Immature natural killer cell (primary cell): ENCODE measurements around the gene WDR93. TPM values are rescaled to one million over a fixed set of nuclear protein-coding genes. Genes with fewer than 3 reads are reported as not detected.

ENCODE experiments used
- DNase-seq, 3 donors: peaks; one replicate each; pipeline ENCODE4 v3.0.0; 2022; ENCODE audit warnings: mixed read lengths in 1 of 3
- H3K27ac Mint-ChIP-seq, 6 donors: one replicate each; pipeline ENCODE4 v1.8.0; 2020; ENCODE audit warnings: mixed read lengths in 6 of 6, mild to moderate bottlenecking in 5 of 6, inconsistent platforms in 4 of 6, moderate library complexity in 3 of 6
- H3K27me3 Mint-ChIP-seq, 3 donors: one replicate each; pipeline ENCODE4 v1.8.0; 2020 to 2021; ENCODE audit warnings: low read depth in 3 of 3, mild to moderate bottlenecking in 3 of 3, mixed read lengths in 3 of 3, moderate library complexity in 3 of 3, inconsistent platforms in 1 of 3
- H3K36me3 Mint-ChIP-seq, 3 donors: one replicate each; pipeline ENCODE4 v1.8.0; 2020; ENCODE audit warnings: mixed read lengths in 3 of 3, inconsistent platforms in 2 of 3, mild to moderate bottlenecking in 2 of 3
- H3K4me1 Mint-ChIP-seq, 2 donors: one replicate each; pipeline ENCODE4 v1.8.0; 2020; ENCODE audit warnings: inconsistent platforms in 2 of 2, mild to moderate bottlenecking in 2 of 2, mixed read lengths in 2 of 2, moderate library complexity in 1 of 2
- H3K4me3 Mint-ChIP-seq, 5 donors: one replicate each; pipeline ENCODE4 v1.8.0; 2020; ENCODE audit warnings: mild to moderate bottlenecking in 5 of 5, mixed read lengths in 5 of 5, inconsistent platforms in 3 of 5, moderate library complexity in 3 of 5
- H3K9me3 Mint-ChIP-seq, 6 donors: one replicate each; pipeline ENCODE4 v1.8.0; 2020; ENCODE audit warnings: mild to moderate bottlenecking in 6 of 6, mixed read lengths in 6 of 6, inconsistent platforms in 4 of 6, moderate library complexity in 3 of 6
- polyA plus RNA-seq, 3 donors: library from polyadenylated mRNA; unstranded; fragments of 300-500 nt; fragmentation: Illumina TruSeq; gene quantifications; one replicate each; pipeline ENCODE4 v1.2.3, GENCODE V29; 2021

The WDR93 gene
- polyA plus RNA-seq, 3 donors from 2014 or later, result 0.16 to 0.46 TPM; not detected in 1

DNA sequence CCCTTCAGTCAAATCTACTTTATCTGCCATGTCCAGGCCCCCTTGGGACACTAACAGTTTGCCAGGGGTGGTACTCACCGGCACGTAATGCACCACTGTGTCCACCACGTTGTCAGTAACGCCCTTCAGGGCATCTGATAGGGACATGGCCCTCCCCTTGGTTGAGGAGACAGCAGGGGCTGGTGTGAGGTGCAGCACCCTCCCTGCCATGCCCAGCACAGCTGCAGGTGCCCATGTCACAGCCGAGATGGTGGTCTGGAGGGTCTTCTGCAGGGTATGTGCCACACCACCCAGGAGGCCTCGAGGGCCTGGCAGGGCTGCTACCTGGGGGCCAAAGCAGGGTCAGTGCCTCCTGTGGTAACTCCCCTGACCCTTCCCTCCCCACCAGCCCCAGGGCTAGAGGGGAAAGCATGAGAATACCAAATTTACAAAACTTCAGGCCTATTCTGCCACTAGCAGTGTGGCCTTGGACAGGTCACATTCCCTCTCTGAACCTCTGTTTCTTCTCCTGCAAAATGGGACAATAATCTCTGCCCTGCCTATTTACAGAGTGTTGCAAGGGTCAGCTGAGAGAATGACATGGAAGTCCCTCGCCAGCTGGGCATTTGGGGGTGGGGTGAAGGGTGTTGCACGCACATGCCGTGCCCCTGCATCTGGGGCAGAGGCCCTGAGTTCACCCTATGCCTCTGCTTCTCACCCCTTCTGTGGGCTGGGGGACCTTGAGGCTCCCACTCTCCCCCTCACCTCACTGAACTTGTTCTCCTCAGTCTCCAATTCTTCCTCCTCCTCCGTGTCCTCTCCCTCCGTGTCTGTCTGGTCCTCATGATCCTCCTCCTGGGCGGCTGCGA lies 23.5 kb upstream of the WDR93 start:
- no peaks in the 10 kb centered on the region for H3K9me3 Mint-ChIP-seq
- DNase-seq, result no peak
- H3K36me3 Mint-ChIP-seq, result peaks cover 0 to 4% (median 0%) of the 10 kb centered on the region in 3 donors
- peaks cover 5 to 6% of the 10 kb centered on the region in 2 donors for H3K4me1 Mint-ChIP-seq
- no peak overlapping the region for H3K4me3 Mint-ChIP-seq
- H3K27ac Mint-ChIP-seq, result no peak overlapping the region
- peaks cover 0 to 6% (median 4%) of the 10 kb centered on the region in 3 donors for H3K27me3 Mint-ChIP-seq

DNA sequence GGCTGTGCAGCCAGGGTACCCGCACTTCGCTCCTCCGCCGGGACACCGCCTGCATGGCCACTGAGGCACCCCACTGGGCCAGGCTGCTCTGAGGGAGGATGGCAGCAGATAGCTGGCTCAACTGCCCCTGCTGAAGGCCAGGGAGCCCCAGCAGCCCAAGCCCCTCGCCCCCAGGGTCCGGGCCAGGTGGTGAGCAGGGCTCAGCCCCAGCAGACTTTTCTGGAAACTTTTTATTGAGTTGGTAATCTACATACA lies 23.0 kb upstream of the WDR93 start:
- no peak for DNase-seq
- H3K4me3 Mint-ChIP-seq, result no peak overlapping the region
- no peak overlapping the region for H3K27ac Mint-ChIP-seq
- peaks cover 0 to 6% (median 4%) of the 10 kb centered on the region in 3 donors for H3K27me3 Mint-ChIP-seq
- no peaks in the 10 kb centered on the region for H3K9me3 Mint-ChIP-seq
- H3K4me1 Mint-ChIP-seq, result peaks cover 5 to 6% of the 10 kb centered on the region in 2 donors
- peaks cover 0 to 4% (median 0%) of the 10 kb centered on the region in 3 donors for H3K36me3 Mint-ChIP-seq

DNA sequence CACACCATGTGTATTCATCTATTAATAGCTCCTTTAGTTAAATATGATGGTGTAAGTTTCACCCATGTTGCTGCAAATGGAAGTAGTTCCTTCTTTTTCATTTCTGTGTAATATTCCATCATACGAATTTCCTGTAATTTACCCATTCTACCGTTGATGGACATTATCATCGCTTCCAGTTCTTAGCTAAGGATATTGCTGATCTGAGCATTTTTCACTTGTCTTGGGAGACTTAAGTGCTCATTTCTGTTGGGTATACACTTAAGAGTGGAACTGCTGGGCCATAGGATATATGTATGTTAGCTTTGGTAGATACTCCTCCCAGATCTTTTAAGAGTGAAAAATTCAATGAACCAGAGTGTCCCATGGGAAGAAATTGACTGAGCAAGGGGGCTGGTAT lies 22.4 kb upstream of the WDR93 start:
- no peaks in the 10 kb centered on the region for H3K9me3 Mint-ChIP-seq

DNA sequence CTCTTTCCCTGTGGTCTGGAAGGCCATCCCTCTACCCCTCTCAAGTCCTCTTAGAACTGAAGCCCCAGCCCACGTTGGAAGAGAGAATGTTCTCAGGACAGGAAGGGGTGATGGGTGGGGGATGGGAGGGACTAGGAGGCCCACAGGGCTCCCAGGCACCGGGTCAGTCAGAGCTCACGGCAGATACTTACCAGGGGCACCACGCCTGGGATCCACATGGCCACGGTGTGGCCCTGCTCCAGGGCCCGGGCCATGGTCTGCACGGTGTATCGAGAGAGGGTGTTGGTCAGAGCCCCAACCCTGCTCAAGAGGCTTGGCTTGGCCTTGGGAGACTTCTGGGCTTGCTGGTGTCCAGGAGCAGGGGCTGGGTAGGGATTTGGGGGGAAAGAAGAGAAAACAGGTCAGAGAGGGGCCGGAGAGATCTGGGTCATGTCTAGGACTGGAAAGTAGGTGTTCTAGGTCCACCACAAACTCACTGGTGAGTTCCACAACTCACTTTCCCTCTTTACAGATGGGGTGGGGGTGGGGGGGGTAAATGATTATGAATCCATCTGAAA lies 21.2 kb upstream of the WDR93 start:
- peaks cover 5 to 6% of the 10 kb centered on the region in 2 donors for H3K4me1 Mint-ChIP-seq
- DNase-seq, result no peak
- H3K4me3 Mint-ChIP-seq, result no peak overlapping the region
- H3K9me3 Mint-ChIP-seq, result no peaks in the 10 kb centered on the region
- H3K27ac Mint-ChIP-seq, result no peak overlapping the region
- peaks cover 0 to 5% (median 1%) of the 10 kb centered on the region in 3 donors for H3K27me3 Mint-ChIP-seq
- H3K36me3 Mint-ChIP-seq, result peaks cover 0 to 4% (median 4%) of the 10 kb centered on the region in 3 donors

More for the DNA sequence above, 22.4 kb upstream of the WDR93 start:
- Mint-ChIP-seq H3K36me3 (peaks cover 0 to 4% (median 4%) of the 10 kb centered on the region in 3 donors), H3K4me1 (peaks cover 5 to 6% of the 10 kb centered on the region in 2 donors), H3K27me3 (peaks cover 0 to 6% (median 4%) of the 10 kb centered on the region in 3 donors), H3K27ac (peak overlapping the region in 1 of 6 donors; percentile 3), H3K4me3 (no peak overlapping the region)
- DNase-seq, result no peak

DNA sequence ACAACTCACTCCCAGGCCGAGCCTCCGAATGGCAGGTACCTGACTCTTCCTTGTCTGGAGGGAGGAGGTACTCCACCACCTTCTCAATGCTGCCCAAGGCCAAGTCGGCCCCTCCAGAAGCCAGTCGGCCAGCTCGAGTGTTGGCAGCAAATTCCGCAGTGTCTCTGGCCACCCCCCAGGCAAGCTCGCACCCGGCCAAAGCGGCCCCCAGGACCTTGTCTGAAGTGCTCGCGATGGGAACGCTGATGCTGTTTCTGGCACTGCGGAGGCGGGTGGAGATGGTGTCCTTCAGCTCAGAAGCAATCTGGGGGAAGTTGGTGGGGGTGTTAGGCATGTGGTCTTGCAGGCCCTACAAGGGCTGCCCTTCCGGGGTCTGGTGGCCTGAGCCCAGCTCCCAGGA lies 20.7 kb upstream of the WDR93 start:
- Mint-ChIP-seq H3K9me3 (no peaks in the 10 kb centered on the region), H3K27ac (no peak overlapping the region)

DNA sequence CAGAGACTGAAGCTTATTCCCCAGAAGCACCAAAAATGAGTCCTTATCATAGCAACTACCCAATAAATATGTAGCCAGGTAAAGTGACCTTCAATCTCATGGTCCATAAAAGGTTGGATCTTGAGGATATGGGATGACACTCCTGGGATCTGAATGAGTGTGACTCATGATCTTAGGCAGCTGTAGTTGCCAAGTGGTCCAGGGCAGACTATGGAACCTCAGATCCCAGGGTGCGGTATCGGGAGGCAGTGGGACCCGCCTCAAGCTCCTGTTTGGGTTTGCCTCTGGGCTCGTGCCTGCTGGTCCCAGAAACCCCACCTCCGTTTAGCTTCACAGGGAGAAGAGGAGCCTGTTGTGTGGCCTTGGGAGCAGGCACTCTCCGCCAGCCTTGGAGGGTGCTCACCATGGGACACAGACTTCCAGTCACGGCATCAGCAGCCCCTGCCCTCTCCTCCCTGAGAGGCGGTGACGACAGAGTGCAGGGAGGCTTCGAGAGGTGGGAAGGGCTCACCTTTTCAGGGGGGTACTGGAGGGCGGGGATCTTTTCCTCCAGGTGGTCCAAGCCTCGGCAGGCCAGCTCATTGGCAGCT lies 19.5 kb upstream of the WDR93 start:
- H3K4me1 Mint-ChIP-seq, result no peaks in the 10 kb centered on the region
- DNase-seq, result no peak
- no peak overlapping the region for H3K4me3 Mint-ChIP-seq
- peaks cover 0 to 1% (median 0%) of the 10 kb centered on the region in 3 donors for H3K27me3 Mint-ChIP-seq
- peaks cover 0 to 4% (median 4%) of the 10 kb centered on the region in 3 donors for H3K36me3 Mint-ChIP-seq
- no peaks in the 10 kb centered on the region for H3K9me3 Mint-ChIP-seq
- H3K27ac Mint-ChIP-seq, result no peak overlapping the region

More for the DNA sequence above, 20.7 kb upstream of the WDR93 start:
- no peak overlapping the region for H3K4me3 Mint-ChIP-seq
- peaks cover 1 to 3% of the 10 kb centered on the region in 2 donors for H3K4me1 Mint-ChIP-seq
- H3K27me3 Mint-ChIP-seq, result peaks cover 0 to 1% (median 0%) of the 10 kb centered on the region in 3 donors
- no peak for DNase-seq
- peaks cover 0 to 4% (median 4%) of the 10 kb centered on the region in 3 donors for H3K36me3 Mint-ChIP-seq

DNA sequence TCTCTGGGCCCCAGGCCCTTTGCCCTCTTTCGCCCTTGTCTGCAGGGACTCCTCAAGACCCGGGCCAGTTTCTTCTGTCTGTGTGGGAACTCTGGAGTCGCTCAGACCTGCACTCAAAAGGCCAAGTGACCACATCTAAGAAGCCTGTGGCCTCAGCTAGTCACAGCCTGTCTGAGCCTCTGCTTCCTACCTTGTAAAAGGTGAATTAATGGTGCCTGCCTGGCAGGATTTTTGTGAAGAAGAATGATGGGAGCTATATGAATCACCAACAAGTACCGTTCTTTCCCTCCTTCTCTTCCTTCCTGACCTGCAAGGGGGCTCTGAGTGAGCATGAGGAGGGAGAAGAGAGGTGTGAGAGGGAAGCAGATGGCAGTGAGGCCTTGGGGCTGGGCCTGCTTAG lies 18.9 kb upstream of the WDR93 start:
- Mint-ChIP-seq H3K36me3 (peaks cover 0 to 4% (median 4%) of the 10 kb centered on the region in 3 donors), H3K27ac (peak overlapping the region in 1 of 6 donors; percentile 8), H3K4me1 (no peaks in the 10 kb centered on the region), H3K27me3 (peaks cover 0 to 1% (median 0%) of the 10 kb centered on the region in 3 donors), H3K9me3 (no peaks in the 10 kb centered on the region), H3K4me3 (no peak overlapping the region)
- DNase-seq, result no peak

DNA sequence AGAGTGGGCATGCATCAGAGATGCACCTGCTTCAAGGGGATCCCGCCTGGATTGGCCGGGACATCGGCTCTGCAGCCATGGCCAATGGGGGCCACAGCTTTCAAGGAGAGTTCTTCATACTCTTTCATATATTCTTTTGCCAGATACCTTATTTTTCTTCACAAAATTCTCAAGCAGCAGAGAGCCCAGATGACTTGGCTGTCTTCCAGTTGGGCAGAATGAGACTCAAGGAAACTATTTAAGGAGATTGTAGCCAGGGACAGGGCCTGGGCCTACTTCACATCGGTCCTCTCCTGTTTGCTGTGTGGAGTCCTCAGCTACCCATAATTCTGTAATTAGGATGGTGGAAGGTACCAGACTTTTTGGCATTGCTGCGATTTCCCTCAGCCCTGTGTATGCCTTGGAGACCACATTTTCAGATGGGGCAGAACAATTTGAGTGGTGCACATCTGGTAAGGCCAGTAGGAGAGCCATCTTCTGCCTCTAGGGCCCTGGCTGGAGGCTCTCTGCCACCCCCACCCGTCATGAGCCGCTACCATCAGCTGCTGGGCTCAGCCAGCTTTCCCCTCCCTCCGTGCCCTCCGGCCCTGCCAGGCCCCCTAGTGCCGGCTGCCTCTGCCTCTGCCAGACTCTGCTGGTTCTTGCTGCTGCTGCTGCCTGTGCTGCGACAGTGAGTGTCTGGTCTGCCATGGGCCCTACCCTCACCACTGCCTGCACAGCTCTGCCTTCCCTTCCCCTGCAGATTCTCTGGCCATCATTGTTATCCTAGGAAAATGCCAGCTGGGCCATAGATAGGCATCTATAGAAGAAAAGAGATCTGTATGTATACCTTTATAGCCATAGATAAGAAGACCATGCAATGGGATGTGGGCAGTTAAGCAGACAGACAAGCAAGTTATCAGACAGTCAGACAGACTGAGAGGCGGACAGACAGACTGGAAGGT lies 18.1 kb upstream of the WDR93 start:
- no peak for DNase-seq
- H3K27ac Mint-ChIP-seq, result no peak overlapping the region
- H3K9me3 Mint-ChIP-seq, result no peaks in the 10 kb centered on the region
- H3K4me3 Mint-ChIP-seq, result no peak overlapping the region
- H3K4me1 Mint-ChIP-seq, result no peaks in the 10 kb centered on the region
- H3K36me3 Mint-ChIP-seq, result peaks cover 0 to 4% (median 4%) of the 10 kb centered on the region in 3 donors
- peaks cover 0 to 1% (median 0%) of the 10 kb centered on the region in 3 donors for H3K27me3 Mint-ChIP-seq

DNA sequence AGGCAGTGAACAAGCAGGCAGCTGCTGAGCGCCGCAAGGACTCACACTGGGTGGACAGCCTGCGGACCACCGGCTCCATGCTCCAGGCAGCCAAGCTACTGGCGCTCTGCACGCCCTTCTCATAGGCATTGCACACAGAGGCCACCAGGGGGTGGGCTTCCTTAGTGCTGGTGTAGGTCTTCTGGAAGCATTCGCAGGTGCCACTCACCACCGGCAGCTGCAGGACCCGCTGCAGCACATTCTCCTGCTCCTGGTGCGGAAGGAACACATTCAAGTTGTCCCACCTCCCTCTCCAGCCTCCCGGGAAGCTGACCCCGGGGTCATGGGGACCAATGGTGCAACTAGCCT lies 17.5 kb upstream of the WDR93 start:
- H3K27me3 Mint-ChIP-seq, result peaks cover 0 to 1% (median 0%) of the 10 kb centered on the region in 3 donors
- no peak overlapping the region for H3K27ac Mint-ChIP-seq
- no peaks in the 10 kb centered on the region for H3K9me3 Mint-ChIP-seq
- peaks cover 0 to 4% (median 4%) of the 10 kb centered on the region in 3 donors for H3K36me3 Mint-ChIP-seq
- no peaks in the 10 kb centered on the region for H3K4me1 Mint-ChIP-seq
- no peak overlapping the region for H3K4me3 Mint-ChIP-seq
- no peak for DNase-seq

DNA sequence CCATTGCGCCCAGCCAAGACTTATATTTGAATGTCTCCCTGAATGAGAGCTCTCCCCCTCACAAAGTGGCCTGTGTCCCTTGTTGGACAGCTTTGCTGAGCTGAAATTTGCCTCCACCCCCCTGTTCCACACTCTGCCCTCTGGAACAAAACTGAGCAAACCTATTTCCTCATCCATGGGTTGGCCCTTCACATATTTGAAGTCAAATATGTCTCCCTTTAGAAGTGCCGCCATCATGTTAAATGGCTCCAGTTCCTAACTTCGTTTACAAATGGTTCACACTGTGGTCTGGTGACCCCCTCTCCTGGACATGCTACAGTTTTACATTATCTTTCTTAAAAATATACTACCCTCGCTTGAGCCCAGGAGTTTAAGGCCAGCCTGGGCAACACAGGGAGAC lies 16.1 kb upstream of the WDR93 start:
- no peaks in the 10 kb centered on the region for H3K4me1 Mint-ChIP-seq
- no peaks in the 10 kb centered on the region for H3K9me3 Mint-ChIP-seq
- no peak overlapping the region for H3K4me3 Mint-ChIP-seq
- no peak for DNase-seq
- peaks cover 0 to 1% (median 0%) of the 10 kb centered on the region in 3 donors for H3K27me3 Mint-ChIP-seq
- peaks cover 0 to 12% (median 4%) of the 10 kb centered on the region in 3 donors for H3K36me3 Mint-ChIP-seq
- no peak overlapping the region for H3K27ac Mint-ChIP-seq

DNA sequence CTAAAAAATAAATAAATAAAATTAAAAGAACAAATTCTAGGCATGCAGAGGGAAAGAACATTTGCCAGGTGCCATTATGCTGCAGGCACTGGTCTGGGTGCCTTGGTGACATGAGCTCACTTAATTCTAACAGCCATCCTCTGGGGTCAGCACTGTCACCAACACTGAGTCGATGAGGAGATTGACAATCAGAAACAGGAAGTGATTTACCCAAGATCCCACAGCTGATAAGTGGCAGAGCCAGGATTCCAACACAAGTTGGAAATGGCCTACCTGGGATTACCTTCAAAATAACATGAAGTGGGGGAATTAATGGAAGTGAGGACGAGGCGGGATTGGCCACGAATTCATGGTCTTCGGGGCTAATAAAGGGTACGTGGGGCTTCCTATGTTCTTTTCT lies 15.0 kb upstream of the WDR93 start:
- peaks cover 0 to 14% (median 8%) of the 10 kb centered on the region in 3 donors for H3K36me3 Mint-ChIP-seq
- H3K27me3 Mint-ChIP-seq, result no peaks in the 10 kb centered on the region
- no peak overlapping the region for H3K27ac Mint-ChIP-seq
- H3K9me3 Mint-ChIP-seq, result no peaks in the 10 kb centered on the region
- no peak for DNase-seq
- no peak overlapping the region for H3K4me3 Mint-ChIP-seq
- no peaks in the 10 kb centered on the region for H3K4me1 Mint-ChIP-seq

DNA sequence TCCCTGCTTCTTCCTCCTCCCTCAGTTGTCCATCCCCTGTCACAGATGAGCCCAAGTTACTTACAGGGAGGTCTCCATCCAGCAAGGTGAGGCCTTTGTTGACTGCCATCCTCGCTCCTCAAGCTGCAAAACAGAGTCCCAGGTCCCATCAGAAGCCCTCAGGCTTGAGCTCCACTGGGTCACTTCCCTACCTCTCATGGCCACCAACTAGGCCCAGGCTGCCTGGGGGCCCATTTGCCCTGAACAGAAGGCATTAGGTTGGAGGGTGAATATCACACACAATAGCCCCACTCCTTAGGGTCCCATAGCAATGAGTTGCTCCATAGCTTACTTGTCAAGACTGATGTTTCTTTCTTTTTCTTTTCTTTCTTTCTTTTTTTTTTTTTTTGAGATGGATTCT lies 13.2 kb upstream of the WDR93 start:
- Mint-ChIP-seq H3K27ac (no peak overlapping the region), H3K27me3 (no peaks in the 10 kb centered on the region), H3K36me3 (peaks cover 6 to 26% (median 8%) of the 10 kb centered on the region in 3 donors), H3K9me3 (no peaks in the 10 kb centered on the region), H3K4me3 (no peak overlapping the region), H3K4me1 (no peaks in the 10 kb centered on the region)
- DNase-seq, result no peak

DNA sequence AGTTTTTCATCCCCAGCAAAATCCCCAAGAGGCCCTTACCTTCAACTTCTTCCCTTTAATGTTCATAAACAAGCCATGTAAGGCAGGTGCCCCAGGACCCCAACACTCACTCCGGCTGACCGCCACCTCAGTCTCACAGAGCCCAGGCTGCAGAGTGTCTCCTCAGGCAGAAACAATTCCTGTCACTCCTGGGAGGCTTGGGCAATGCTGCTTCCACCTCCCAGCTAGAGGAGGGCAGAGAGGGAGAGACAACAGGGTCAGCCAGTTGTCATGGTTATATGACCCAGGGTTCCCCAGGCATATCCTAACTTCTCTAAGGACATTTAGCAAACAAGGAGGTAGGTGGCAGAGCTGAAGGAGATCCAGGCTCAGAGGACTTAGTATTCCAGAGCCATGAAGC lies 11.4 kb upstream of the WDR93 start, which contains the start of gene PLIN1:
Gene PLIN1, minus strand, starts transcription at position 156 of the 400 bp plus-strand sequence. CDS start 1,878 bp downstream, outside the sequence.
- no peaks in the 10 kb centered on the region for H3K27me3 Mint-ChIP-seq
- no peak within 1 kb of the TSS for H3K4me3 Mint-ChIP-seq
- DNase-seq, result no peak
- peaks cover 13 to 44% (median 15%) of the 10 kb centered on the region in 3 donors for H3K36me3 Mint-ChIP-seq
- H3K9me3 Mint-ChIP-seq, result no peaks in the 10 kb centered on the region
- no peak within 1 kb of the TSS for H3K27ac Mint-ChIP-seq
- H3K4me1 Mint-ChIP-seq, result no peaks in the 10 kb centered on the region
